Stimulated activated naive CD8-positive, alpha-beta T cell treated with anti-CD3 and anti-CD28 coated beads, Interleukin-15, Interleukin-2, amounts not matched to agents 100 ng/mL and 50 ng/mL, for 24 hours (primary cell): Measurements from ENCODE around the gene TNFRSF8.

ENCODE experiments used
- H3K27ac Mint-ChIP-seq: one replicate; pipeline ENCODE4 v1.8.0; 2021; ENCODE audit warnings: mild to moderate bottlenecking, mixed read lengths
- H3K27me3 Mint-ChIP-seq: one replicate; pipeline ENCODE4 v1.8.0; 2021; ENCODE audit warnings: mixed read lengths
- H3K36me3 Mint-ChIP-seq: one replicate; pipeline ENCODE4 v1.8.0; 2021; ENCODE audit warnings: low read depth, mixed read lengths
- H3K4me1 Mint-ChIP-seq: one replicate; pipeline ENCODE4 v1.8.0; 2021; ENCODE audit warnings: low read depth, mixed read lengths
- H3K4me3 Mint-ChIP-seq: one replicate; pipeline ENCODE4 v1.8.0; 2021; ENCODE audit warnings: mild to moderate bottlenecking, mixed read lengths
- H3K9me3 Mint-ChIP-seq: one replicate; pipeline ENCODE4 v1.8.0; 2021; ENCODE audit warnings: mixed read lengths

The TNFRSF8 gene

GRCh38 chr1:12165342-12165741, 102.2 kb downstream of the TNFRSF8 start:
- Mint-ChIP-seq H3K27ac (no peak overlapping the region), H3K27me3 (no peaks in the 10 kb centered on the region), H3K9me3 (no peaks in the 10 kb centered on the region), H3K36me3 (peaks cover 28% of the 10 kb centered on the region), H3K4me3 (no peak overlapping the region), H3K4me1 (peaks cover 82% of the 10 kb centered on the region)

- Mint-ChIP-seq H3K36me3 (peaks cover 37% of the 10 kb centered on the region), H3K9me3 (peaks cover 4% of the 10 kb centered on the region), H3K4me1 (peaks cover 78% of the 10 kb centered on the region), H3K27me3 (no peaks in the 10 kb centered on the region), H3K27ac (peak within 1 kb of the TSS; percentile 98), H3K4me3 (peak within 1 kb of the TSS; percentile 99)
These were observed 103.9 kb downstream of the TNFRSF8 start, which contains the start of gene TNFRSF1B for GRCh38 chr1:12166834-12167492. TNFRSF1B (plus strand) TSS chr1:12166991; CDS start chr1:12167092, 101 bp downstream.

GRCh38 chr1:12167493-12168429, 104.7 kb downstream of the TNFRSF8 start:
- peak overlapping the region; percentile 99 for H3K4me3 Mint-ChIP-seq
- H3K36me3 Mint-ChIP-seq: peaks cover 37% of the 10 kb centered on the region

GRCh38 chr1:12168451-12169160, 105.5 kb downstream of the TNFRSF8 start:
- Mint-ChIP-seq H3K4me1 (peaks cover 78% of the 10 kb centered on the region), H3K4me3 (peak overlapping the region; percentile 99), H3K27me3 (no peaks in the 10 kb centered on the region)

More at GRCh38 chr1:12167493-12168429, 104.7 kb downstream of the TNFRSF8 start:
- peaks cover 4% of the 10 kb centered on the region for H3K9me3 Mint-ChIP-seq
- H3K27me3 Mint-ChIP-seq: no peaks in the 10 kb centered on the region
- H3K4me1 Mint-ChIP-seq: peaks cover 78% of the 10 kb centered on the region
- peak overlapping the region; percentile 98 for H3K27ac Mint-ChIP-seq

GRCh38 chr1:12169442-12170135, 106.5 kb downstream of the TNFRSF8 start:
- peak overlapping the region; percentile 60 for H3K27ac Mint-ChIP-seq
- H3K36me3 Mint-ChIP-seq: peaks cover 40% of the 10 kb centered on the region
- peaks cover 4% of the 10 kb centered on the region for H3K9me3 Mint-ChIP-seq
- H3K4me1 Mint-ChIP-seq: peaks cover 79% of the 10 kb centered on the region
- no peaks in the 10 kb centered on the region for H3K27me3 Mint-ChIP-seq
- H3K4me3 Mint-ChIP-seq: peak overlapping the region; percentile 99

More at GRCh38 chr1:12168451-12169160, 105.5 kb downstream of the TNFRSF8 start:
- Mint-ChIP-seq H3K9me3 (peaks cover 4% of the 10 kb centered on the region), H3K36me3 (peaks cover 38% of the 10 kb centered on the region), H3K27ac (peak overlapping the region; percentile 98)

GRCh38 chr1:12170263-12170671, 107.2 kb downstream of the TNFRSF8 start:
- peak overlapping the region; percentile 99 for H3K4me3 Mint-ChIP-seq
- H3K4me1 Mint-ChIP-seq: peaks cover 82% of the 10 kb centered on the region
- peaks cover 4% of the 10 kb centered on the region for H3K9me3 Mint-ChIP-seq
- H3K27ac Mint-ChIP-seq: peak overlapping the region; percentile 60
- H3K36me3 Mint-ChIP-seq: peaks cover 46% of the 10 kb centered on the region
- no peaks in the 10 kb centered on the region for H3K27me3 Mint-ChIP-seq

- no peaks in the 10 kb centered on the region for H3K27me3 Mint-ChIP-seq
- peaks cover 87% of the 10 kb centered on the region for H3K4me1 Mint-ChIP-seq
- peak overlapping the region; percentile 68 for H3K4me3 Mint-ChIP-seq
- H3K36me3 Mint-ChIP-seq: peaks cover 57% of the 10 kb centered on the region
- peaks cover 4% of the 10 kb centered on the region for H3K9me3 Mint-ChIP-seq
- H3K27ac Mint-ChIP-seq: peak overlapping the region; percentile 87
These were observed 108.3 kb downstream of the TNFRSF8 start for GRCh38 chr1:12171206-12172041.

GRCh38 chr1:12172042-12172851, 109.1 kb downstream of the TNFRSF8 start:
- Mint-ChIP-seq H3K27me3 (no peaks in the 10 kb centered on the region), H3K4me3 (peak overlapping the region; percentile 68), H3K9me3 (peaks cover 4% of the 10 kb centered on the region), H3K4me1 (peaks cover 93% of the 10 kb centered on the region), H3K36me3 (peaks cover 61% of the 10 kb centered on the region), H3K27ac (peak overlapping the region; percentile 87)

- H3K4me3 Mint-ChIP-seq: peak overlapping the region; percentile 68
- peaks cover 94% of the 10 kb centered on the region for H3K4me1 Mint-ChIP-seq
- peaks cover 55% of the 10 kb centered on the region for H3K36me3 Mint-ChIP-seq
- peak overlapping the region; percentile 87 for H3K27ac Mint-ChIP-seq
- H3K9me3 Mint-ChIP-seq: peaks cover 4% of the 10 kb centered on the region
- H3K27me3 Mint-ChIP-seq: no peaks in the 10 kb centered on the region
These were observed 110.0 kb downstream of the TNFRSF8 start for GRCh38 chr1:12173041-12173509.

GRCh38 chr1:12173631-12174121, 110.6 kb downstream of the TNFRSF8 start:
- H3K27ac Mint-ChIP-seq: peak overlapping the region; percentile 87
- peak overlapping the region; percentile 68 for H3K4me3 Mint-ChIP-seq
- peaks cover 56% of the 10 kb centered on the region for H3K36me3 Mint-ChIP-seq
- no peaks in the 10 kb centered on the region for H3K27me3 Mint-ChIP-seq
- peaks cover 4% of the 10 kb centered on the region for H3K9me3 Mint-ChIP-seq
- H3K4me1 Mint-ChIP-seq: peaks cover 96% of the 10 kb centered on the region

GRCh38 chr1:12174924-12175810, 112.1 kb downstream of the TNFRSF8 start:
- H3K27ac Mint-ChIP-seq: peak overlapping the region; percentile 99
- H3K27me3 Mint-ChIP-seq: no peaks in the 10 kb centered on the region
- H3K4me1 Mint-ChIP-seq: peaks cover 94% of the 10 kb centered on the region
- peak overlapping the region; percentile 70 for H3K4me3 Mint-ChIP-seq
- H3K9me3 Mint-ChIP-seq: peaks cover 4% of the 10 kb centered on the region
- peaks cover 53% of the 10 kb centered on the region for H3K36me3 Mint-ChIP-seq
